ENCODE results near the gene PPP3R2. TPM values are rescaled to one million over a fixed set of nuclear protein-coding genes. Genes with fewer than 3 reads are reported as not detected.
A peak's percentile ranks its signal among the peaks of the same experiment; 100 is the strongest.

PPP3R2 gene
- total and polyA plus RNA-seq, 2 donors (not counting 3 experiments of a cell fraction or from before 2014, with no cell fraction given), result not detected

- POLR2A ChIA-PET, result no interaction called here
- Histone ChIP-seq H3K4me3 (replicated peaks in 1 of 3; ENCODE audit: insufficient read depth in 1 of 3, low read depth in 1 of 3, low read length in 3 of 3) (no peak overlapping the region), H4K20me1 (replicated peaks; ENCODE audit: control insufficient read depth, extremely low read depth, insufficient read depth, low read length) (no peaks in the 10 kb centered on the region), H3K4me1 (ENCODE audit: control insufficient read depth, extremely low read depth, insufficient read depth, low read length) (no peaks in the 10 kb centered on the region), H3K9me3 (replicated peaks; ENCODE audit: control insufficient read depth, insufficient read depth, low read length) (no peaks in the 10 kb centered on the region), H3K79me2 (ENCODE audit: control insufficient read depth, insufficient read depth, low read length) (no peaks in the 10 kb centered on the region), H3K27ac (ENCODE audit: insufficient read depth, low read depth, low read length) (no peak overlapping the region), H3K9me1 (replicated peaks; ENCODE audit: control insufficient read depth, extremely low read depth, insufficient read depth, low read length) (no peaks in the 10 kb centered on the region), H3K9ac (replicated peaks; ENCODE audit: extremely low read depth, insufficient read depth, low read length) (no peak overlapping the region), H3K27me3 (ENCODE audit: control insufficient read depth in 2 of 2, insufficient read depth in 2 of 2, low read length in 2 of 2) (no peaks in the 10 kb centered on the region), H3K36me3 (ENCODE audit: control insufficient read depth in 2 of 2, extremely low read depth in 1 of 2, insufficient read depth in 2 of 2, low read length in 2 of 2) (no peaks in the 10 kb centered on the region), H2AFZ (ENCODE audit: low read depth, low read length) (no peak overlapping the region), H3K4me2 (ENCODE audit: insufficient read depth, low read length) (no peak overlapping the region)
- intact Hi-C loops (cut with micrococcal nuclease), result no loop called here
- no peak for TF ChIP-seq MYC (IDR thresholded peaks at IDR 0.05; ENCODE audit: low read depth, low read length)
- no peak for TF ChIP-seq GATA2 (IDR thresholded peaks at IDR 0.05; ENCODE audit: insufficient read depth, insufficient read length, low read depth, low read length)
- TF ChIP-seq MAX (IDR thresholded peaks at IDR 0.05; ENCODE audit: insufficient read depth, insufficient read length), result no peak
- no peak for TF ChIP-seq JUN (IDR thresholded peaks at IDR 0.05; ENCODE audit: borderline replicate concordance, insufficient read depth, insufficient read length, low read depth)
- no peak for TF ChIP-seq EZH2 (IDR thresholded peaks at IDR 0.05; ENCODE audit: borderline replicate concordance, low read depth, low read length, severe bottlenecking)
- TF ChIP-seq POLR2A (IDR thresholded peaks at IDR 0.05; ENCODE audit: low read depth, low read length), result no peak
- peak; percentile 41 to 48 for TF ChIP-seq CTCF (IDR thresholded peaks at IDR 0.05; ENCODE audit: extremely low read depth in 1 of 2, insufficient read depth in 1 of 2, low read depth in 1 of 2, low read length in 2 of 2)
- no peak for TF ChIP-seq FOS (IDR thresholded peaks at IDR 0.05; ENCODE audit: borderline replicate concordance, insufficient read depth, low read length)
- FAIRE-seq (peak; percentile 86), DNase-seq (ENCODE audit: low read depth, low spot score) (peak; percentile 44)
- dilution Hi-C loops (cut with MboI; ENCODE audit: extremely low pct_ligation_motif_present, low sequenced_read_pairs), result no loop called here
- BruUV-seq (replicated peaks), result no TSS peak
- CTCF ChIA-PET, result interaction anchor here (1.0 to 1.2 kb wide), 2 partner anchors 27 to 153 kb away, joined by 3 read pairs; no protein-coding TSS in a partner anchor
Observed at GRCh38 chr9:101601904-101602765, 7.4 kb upstream of the PPP3R2 start.
